Measurements from ENCODE around the gene PAQR6. TPM values are rescaled to one million over a fixed set of nuclear protein-coding genes. Genes with fewer than 3 reads are reported as not detected.

PAQR6 gene
- total RNA-seq, 2 donors from 2014 or later: 0.33 TPM; not detected in 1

- no peaks in the 10 kb centered on the region for H3K27me3 ChIP-seq
- WGBS, 2 donors: 3 to 54% methylated on average over 5 to 69 of the region's 69 CpGs
- DNase-seq (peak; percentile 36 to 55 (median 48)), ATAC-seq (peak; percentile 51)
- intact Hi-C loops (cut with DNase I): no loop called here
- H3K36me3 ChIP-seq (replicated peaks in 1 of 2; ENCODE audit: insufficient read depth in 1 of 2, low read depth in 2 of 2): peaks cover 0 to 10% of the 10 kb centered on the region in 2 donors
- H3K4me1 ChIP-seq: peaks cover 29% of the 10 kb centered on the region
- H3K4me3 ChIP-seq: no peak overlapping the region
- H3K9me3 ChIP-seq: no peaks in the 10 kb centered on the region
- H3K27ac ChIP-seq: no peak overlapping the region
- TF ChIP-seq POLR2A (IDR thresholded peaks at IDR 0.05): peak in 1 of 3 donors; percentile 4
- TF ChIP-seq CTCF (IDR thresholded peaks at IDR 0.05): no peak
Measured at GRCh38 chr1:156245451-156246232, 2.2 kb downstream of the PAQR6 start.

- Histone ChIP-seq H3K4me3 (no peak overlapping the region), H3K9me3 (no peaks in the 10 kb centered on the region), H3K27ac (no peak overlapping the region), H3K27me3 (no peaks in the 10 kb centered on the region), H3K36me3 (replicated peaks in 1 of 2; ENCODE audit: insufficient read depth in 1 of 2, low read depth in 2 of 2) (peaks cover 0 to 4% of the 10 kb centered on the region in 2 donors), H3K4me1 (peaks cover 29% of the 10 kb centered on the region)
- intact Hi-C loops (cut with DNase I): no loop called here
- DNase-seq (no peak), ATAC-seq (no peak)
- TF ChIP-seq POLR2A (IDR thresholded peaks at IDR 0.05) (no peak), CTCF (IDR thresholded peaks at IDR 0.05) (no peak)
- WGBS, 2 donors: 79 to 81% methylated on average over 17 of the region's 17 CpGs
Measured at GRCh38 chr1:156244712-156245111, 3.1 kb downstream of the PAQR6 start.

- H3K27ac ChIP-seq: no peak overlapping the region
- no peak for ATAC-seq
- no peaks in the 10 kb centered on the region for H3K27me3 ChIP-seq
- TF ChIP-seq POLR2A (IDR thresholded peaks at IDR 0.05) (no peak), CTCF (IDR thresholded peaks at IDR 0.05) (no peak)
- 61 to 66% methylated on average over 2 of the region's 2 CpGs for WGBS, 2 donors
- H3K36me3 ChIP-seq (replicated peaks in 1 of 2; ENCODE audit: insufficient read depth in 1 of 2, low read depth in 2 of 2): peaks cover 0 to 6% of the 10 kb centered on the region in 2 donors
- H3K9me3 ChIP-seq: no peaks in the 10 kb centered on the region
- peaks cover 29% of the 10 kb centered on the region for H3K4me1 ChIP-seq
- intact Hi-C loops (cut with DNase I): no loop called here
- no peak overlapping the region for H3K4me3 ChIP-seq
- DNase-seq: no peak
Measured at GRCh38 chr1:156244126-156244525, 3.7 kb downstream of the PAQR6 start.

- Histone ChIP-seq H3K27ac (no peak overlapping the region), H3K4me1 (peaks cover 25% of the 10 kb centered on the region), H3K9me3 (no peaks in the 10 kb centered on the region), H3K36me3 (replicated peaks in 1 of 2; ENCODE audit: insufficient read depth in 1 of 2, low read depth in 2 of 2) (peaks cover 0 to 14% of the 10 kb centered on the region in 2 donors), H3K4me3 (no peak overlapping the region), H3K27me3 (no peaks in the 10 kb centered on the region)
- no peak for TF ChIP-seq CTCF (IDR thresholded peaks at IDR 0.05)
- no peak for TF ChIP-seq POLR2A (IDR thresholded peaks at IDR 0.05)
- ATAC-seq (no peak), DNase-seq (no peak)
- 55 to 71% methylated on average over 6 to 10 of the region's 10 CpGs for WGBS, 2 donors
- intact Hi-C loops (cut with DNase I): no loop called here
Measured at GRCh38 chr1:156242738-156243137, 5.1 kb downstream of the PAQR6 start.

- no peak within 1 kb of the TSS for H3K4me3 ChIP-seq
- no peaks in the 10 kb centered on the region for H3K9me3 ChIP-seq
- H3K4me1 ChIP-seq: peaks cover 16% of the 10 kb centered on the region
- ATAC-seq: no peak
- H3K36me3 ChIP-seq (replicated peaks in 1 of 2; ENCODE audit: insufficient read depth in 1 of 2, low read depth in 2 of 2): peaks cover 0 to 14% of the 10 kb centered on the region in 2 donors
- H3K27ac ChIP-seq: no peak within 1 kb of the TSS
- no peak for TF ChIP-seq POLR2A (IDR thresholded peaks at IDR 0.05)
- no peak for TF ChIP-seq CTCF (IDR thresholded peaks at IDR 0.05)
- 79 to 89% methylated on average over 10 to 14 of the region's 14 CpGs for WGBS, 2 donors
- DNase-seq: no peak
- intact Hi-C loops (cut with DNase I): no loop called here
- H3K27me3 ChIP-seq: no peaks in the 10 kb centered on the region
Measured at GRCh38 chr1:156241926-156242325, 5.9 kb downstream of the PAQR6 start, which contains the start of gene BGLAP. Gene BGLAP (plus strand): TSS chr1:156242184. CDS start chr1:156242232, 48 bp downstream.
